Dedifferentiated amniotic fluid mesenchymal stem cell (primary cell): ENCODE results near the gene GNB5.
"Not testable (repeated sequence)": the region's sequence is repeated elsewhere in the genome, so short reads cannot be mapped to it uniquely, and the experiment has no call there.

Experiments
- DNase-seq: peaks from one replicate; pipeline ENCODE4 v3.0.0-alpha.2; 2016; ENCODE audit errors: extremely low spot score

The GNB5 gene

DNA sequence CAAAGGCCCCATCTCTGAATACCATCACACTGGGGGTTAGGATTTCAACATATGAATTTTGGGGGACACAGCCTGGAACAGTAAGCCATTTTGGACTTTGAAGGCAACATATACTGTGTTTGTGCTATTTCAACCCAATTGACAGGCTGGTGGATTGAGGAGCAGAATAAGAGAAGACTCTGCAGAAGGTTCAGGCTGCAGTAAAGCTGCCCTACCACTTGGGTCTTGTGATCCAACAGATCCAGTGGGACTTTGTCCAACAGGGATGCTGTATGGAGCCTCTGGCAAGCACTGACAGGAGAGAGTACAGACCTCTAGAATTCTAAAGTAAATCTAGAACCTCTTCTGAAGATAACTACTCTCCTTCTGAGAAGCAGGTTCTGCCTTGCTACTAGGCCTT is 77.5 kb downstream of the GNB5 start:
- DNase-seq, result no peak

GRCh38 chr15:52113235-52113634 is 78.0 kb downstream of the GNB5 start:
- no peak for DNase-seq

- no peak for DNase-seq
Observed at GRCh38 chr15:52112203-52112750, 78.9 kb downstream of the GNB5 start.

DNA sequence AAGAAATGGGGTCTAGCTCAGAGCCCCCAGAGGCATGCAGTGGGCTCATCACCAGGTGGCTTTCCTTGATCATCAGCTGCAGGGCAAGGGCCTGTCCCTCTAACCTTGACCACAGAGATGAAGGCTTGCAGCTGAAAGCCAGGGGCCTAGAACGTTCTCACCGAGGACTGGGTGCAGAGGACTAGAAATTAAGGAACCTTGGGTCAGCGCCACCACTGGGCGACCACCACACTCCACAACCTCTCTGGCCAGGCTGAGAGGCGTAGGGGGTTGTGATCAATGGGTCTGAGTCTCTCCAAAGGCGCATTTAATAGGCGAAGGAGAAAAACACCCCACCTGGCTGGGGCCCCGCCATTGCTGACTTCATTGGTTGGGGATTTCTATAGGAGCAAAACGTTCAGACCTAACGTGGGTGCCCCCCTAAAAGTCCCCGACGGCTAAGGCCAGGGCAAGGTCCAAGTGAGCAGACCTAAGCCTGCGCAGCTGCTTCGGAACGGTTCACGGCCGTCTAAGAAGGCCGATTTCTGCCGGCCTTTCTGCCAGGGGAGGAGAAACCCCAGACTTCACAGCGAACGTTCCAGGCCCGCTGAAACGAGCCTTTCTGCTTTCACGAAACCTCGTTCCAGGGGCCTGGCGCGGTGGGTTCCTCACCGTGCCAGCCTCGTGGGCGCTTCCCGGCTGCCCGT is 79.5 kb downstream of the GNB5 start:
- no peak for DNase-seq

- DNase-seq, result no peak
Observed at GRCh38 chr15:52109559-52110451, 81.4 kb downstream of the GNB5 start.

- DNase-seq, result no peak
Observed at GRCh38 chr15:52107238-52107637, 84.0 kb downstream of the GNB5 start.

DNA sequence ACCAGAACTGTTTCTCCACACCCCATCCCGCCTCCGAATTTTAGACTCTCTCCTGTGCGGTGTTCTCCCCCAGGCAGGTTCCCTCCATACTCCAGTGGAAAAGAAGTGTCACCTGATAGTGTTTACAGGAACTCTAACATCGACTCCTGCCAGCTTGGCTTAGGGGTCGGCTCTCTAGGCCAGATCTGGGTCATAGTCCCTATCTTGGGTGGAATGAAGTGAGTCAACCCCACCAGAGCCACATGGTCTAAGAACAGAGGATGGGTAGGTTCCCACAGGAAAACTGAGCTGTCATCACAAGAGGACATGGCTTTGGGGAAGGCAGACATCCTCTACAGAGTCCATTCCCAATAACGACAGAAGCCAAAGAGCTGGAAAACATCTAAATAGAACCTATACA is 84.6 kb downstream of the GNB5 start:
- DNase-seq, result no peak

GRCh38 chr15:52105846-52106245 is 85.3 kb downstream of the GNB5 start:
- DNase-seq, result no peak

- no peak for DNase-seq
Observed at GRCh38 chr15:52104532-52105004, 86.6 kb downstream of the GNB5 start.

GRCh38 chr15:52103217-52104207 is 87.7 kb downstream of the GNB5 start:
- peak; percentile 78 for DNase-seq

DNA sequence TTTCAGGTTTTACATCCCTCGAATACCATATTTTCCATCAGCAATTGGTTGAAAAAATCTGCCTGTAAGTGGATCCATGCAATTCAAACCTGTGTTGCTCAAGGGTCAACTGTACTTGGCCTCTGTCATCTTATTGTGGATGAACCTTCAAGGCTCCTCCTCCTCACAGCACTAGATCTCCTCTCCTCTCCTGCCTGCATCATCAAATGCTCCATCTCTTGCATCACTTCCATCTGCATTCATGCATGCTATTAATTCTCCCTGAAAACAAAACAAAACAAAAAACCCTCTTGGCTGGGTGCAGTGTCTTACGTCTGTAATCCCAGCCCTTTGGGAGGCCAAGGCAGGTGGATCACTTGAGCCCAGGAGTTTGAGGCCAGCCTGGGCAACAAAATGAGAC is 88.7 kb downstream of the GNB5 start:
- DNase-seq, result peak; percentile 71

- no peak for DNase-seq
Observed at GRCh38 chr15:52101542-52102323, 89.5 kb downstream of the GNB5 start.

DNA sequence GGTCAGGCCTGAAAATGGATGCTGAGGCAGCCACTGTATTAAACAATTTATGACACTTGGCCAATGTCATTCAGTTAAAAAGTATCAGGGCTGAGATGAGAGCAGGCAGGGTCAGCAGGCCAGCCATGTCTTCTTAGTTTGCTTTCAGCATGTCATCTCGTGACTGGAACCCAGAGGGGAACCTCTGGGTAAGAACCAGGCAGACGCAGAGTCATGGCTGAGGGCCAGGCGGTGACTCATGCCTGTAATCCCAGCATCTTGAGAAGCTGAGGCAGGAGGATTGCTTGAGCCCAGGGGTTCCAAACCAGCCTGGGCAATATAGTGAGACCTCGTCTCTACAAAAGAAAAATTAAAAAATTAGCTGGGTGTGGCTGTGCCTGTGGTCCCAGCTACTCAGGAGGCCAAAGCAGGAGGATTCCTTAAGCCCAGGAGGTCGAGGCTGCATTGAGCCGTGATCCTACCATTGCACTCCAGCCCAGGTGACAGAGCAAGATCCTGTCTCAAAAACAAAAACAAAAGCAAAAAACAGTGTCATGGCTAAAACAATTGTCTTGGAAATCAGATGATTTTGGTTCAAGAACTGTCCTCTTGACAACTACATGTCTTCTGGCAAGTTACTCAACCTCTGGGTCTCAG is 90.3 kb downstream of the GNB5 start:
- DNase-seq, result peak; percentile 61

DNA sequence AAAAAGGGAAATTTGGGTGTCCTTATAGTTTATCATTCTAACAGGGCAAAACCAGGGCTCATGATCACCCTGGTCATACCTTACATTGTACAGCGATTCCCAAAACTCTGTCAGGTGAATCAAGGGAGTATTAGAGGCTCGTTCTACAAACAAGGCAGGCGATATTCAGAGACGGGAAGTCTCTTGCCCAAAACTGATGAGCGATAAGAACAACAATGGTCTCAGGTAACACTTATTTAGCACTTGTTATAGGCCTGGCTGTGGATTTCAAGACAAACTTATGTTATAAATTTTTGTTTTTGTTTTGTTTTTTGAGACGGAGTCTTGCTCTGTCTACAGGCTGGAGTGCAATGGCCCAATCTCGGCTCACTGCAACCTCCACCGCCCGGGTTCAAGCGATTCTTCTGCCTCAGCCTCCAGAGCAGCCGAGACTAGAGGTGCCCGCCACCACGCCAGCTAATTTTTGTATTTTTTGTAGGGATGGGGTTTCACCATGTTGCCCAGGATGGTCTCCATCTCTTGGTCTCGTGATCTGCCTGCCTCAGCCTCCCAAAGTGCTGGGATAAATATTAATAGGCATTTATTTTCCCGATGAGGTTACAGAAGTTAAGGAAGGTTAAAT is 91.4 kb downstream of the GNB5 start:
- no peak for DNase-seq

DNA sequence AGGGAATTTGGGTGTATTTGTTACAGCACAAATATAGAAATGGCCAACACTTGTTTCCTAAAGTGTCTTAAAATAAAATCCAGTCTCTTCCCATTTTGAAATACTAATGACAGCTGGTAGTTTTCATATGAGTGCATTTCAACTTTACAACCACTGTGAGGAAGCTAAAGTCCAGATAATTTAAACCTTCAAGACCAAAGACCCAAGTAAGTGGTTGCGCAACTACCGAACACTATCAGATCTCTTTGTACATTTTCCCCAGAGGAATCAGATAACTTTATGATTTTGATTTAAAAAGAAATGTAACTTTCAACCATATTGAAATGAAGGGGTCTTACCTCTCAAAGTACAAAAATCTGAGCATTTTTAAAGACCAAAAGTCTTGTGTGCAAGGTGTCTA is 92.9 kb downstream of the GNB5 start:
- DNase-seq, result no peak

DNA sequence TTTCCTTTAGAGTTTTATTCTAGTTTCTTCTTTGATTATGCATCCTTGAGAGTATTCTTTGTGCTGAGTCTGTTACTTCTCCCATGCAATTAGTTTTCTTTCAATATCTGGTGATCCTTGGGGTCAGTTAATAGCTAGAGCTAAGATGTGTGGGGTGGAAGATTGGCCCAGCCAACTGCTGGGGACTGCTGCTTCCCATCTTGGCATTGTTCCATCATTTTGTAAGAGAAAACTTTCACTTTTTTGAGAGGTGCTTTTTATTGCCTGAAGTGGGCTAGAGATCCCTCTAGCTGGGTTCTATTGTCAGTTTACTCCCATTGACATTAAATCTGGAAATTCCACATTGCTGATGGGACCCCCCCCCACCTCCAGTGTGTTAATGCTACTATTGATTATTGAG is 94.0 kb downstream of the GNB5 start:
- no peak for DNase-seq

- not testable (repeated sequence) for DNase-seq
Observed at GRCh38 chr15:52096536-52096935, 94.7 kb downstream of the GNB5 start.

DNA sequence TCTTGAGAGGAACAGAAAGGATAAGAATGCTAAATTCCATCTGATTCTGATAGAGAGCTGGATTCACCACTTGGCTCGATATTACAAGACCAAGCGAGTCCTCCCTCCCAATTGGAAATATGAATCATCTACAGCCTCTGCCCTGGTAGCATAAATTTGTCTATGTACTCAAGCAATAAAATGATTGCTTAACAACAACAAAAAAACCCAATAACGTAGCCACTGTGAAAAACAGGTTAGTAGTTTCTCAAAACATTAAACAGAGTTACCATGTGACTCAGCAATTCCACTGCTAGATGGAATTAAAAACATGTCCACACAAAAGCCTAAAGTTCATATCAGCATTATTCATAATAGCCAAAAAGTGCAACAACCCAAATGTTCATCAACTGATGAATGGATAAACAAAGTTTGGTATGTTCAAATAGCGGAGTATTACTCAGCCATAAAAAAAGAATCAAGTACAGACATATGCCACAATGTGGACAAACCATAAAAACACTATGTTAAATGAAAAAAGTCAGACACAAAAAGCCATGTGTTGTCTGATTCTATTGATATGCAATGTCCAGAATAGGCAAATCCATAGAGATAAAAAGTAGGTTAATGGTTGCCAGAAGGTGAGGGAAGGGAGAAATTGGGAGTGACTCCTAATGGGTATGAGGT is 95.5 kb downstream of the GNB5 start:
- peak; percentile 82 for DNase-seq
